Measurements from ENCODE around the gene PEX12. TPM values are rescaled to one million over a fixed set of nuclear protein-coding genes. Genes with fewer than 3 reads are reported as not detected.
"Not testable (repeated sequence)": the region's sequence is repeated elsewhere in the genome, so short reads cannot be mapped to it uniquely, and the experiment has no call there.

The PEX12 gene
- total RNA-seq, 1 experiment from 2014 or later = 3.9 TPM

- Histone ChIP-seq H3K9ac (ENCODE audit: low read length) (no peak within 1 kb of the TSS), H3K79me2 (ENCODE audit: low read length) (no peaks in the 10 kb centered on the region), H2AFZ (ENCODE audit: low read length) (no peak within 1 kb of the TSS), H3F3A (ENCODE audit: low read length, unreplicated experiment) (no peaks in the 10 kb centered on the region), H3K36me3 (ENCODE audit: low read depth, low read length) (no peaks in the 10 kb centered on the region), H3K4me2 (ENCODE audit: low read length) (no peak within 1 kb of the TSS), H3K9me3 (ENCODE audit: low read length) (no peaks in the 10 kb centered on the region), H3K27me3 (ENCODE audit: low read length) (no peaks in the 10 kb centered on the region), H3K27ac (ENCODE audit: low read length) (no peak within 1 kb of the TSS), H4K20me1 (ENCODE audit: low read length) (no peaks in the 10 kb centered on the region), H3K9me2 (replicated peaks; ENCODE audit: low read length) (no peaks in the 10 kb centered on the region), H3K4me1 (ENCODE audit: insufficient read depth, low read length) (peaks cover 4% of the 10 kb centered on the region; the same call in 1 of the 2 replicates), H3K4me3 (ENCODE audit: low read length) (no peak within 1 kb of the TSS)
- TF ChIP-seq EZH2phosphoT487 (IDR thresholded peaks at IDR 0.05; ENCODE audit: borderline replicate concordance, low read length) = no peak
- TF ChIP-seq EZH2 (IDR thresholded peaks at IDR 0.05; ENCODE audit: low read length, unreplicated experiment) = no peak
- no peak for TF ChIP-seq CTCF (conservative IDR thresholded peaks at IDR 0.05; ENCODE audit: low read depth, low read length)
- DNase-seq = no peak
- CTCF ChIA-PET = interaction anchor here (0.7 kb wide), 1 partner anchor 80 kb away, joined by 3 read pairs; no protein-coding TSS in a partner anchor
- ATAC-seq = no peak
- POLR2A ChIA-PET (ENCODE audit: unreplicated experiment) = no interaction called here
- no TSS peak for BruUV-seq (replicated peaks)
- intact Hi-C loops (cut with micrococcal nuclease) = no loop called here
Observed at GRCh38 chr17:35537601-35538141, 40.7 kb downstream of the PEX12 start, which contains the start of gene SLFN12L. SLFN12L (minus strand) TSS chr17:35537678; CDS start chr17:35522364, 15,314 bp downstream.

- no peaks in the 10 kb centered on the region for H3K9me2 ChIP-seq (replicated peaks; ENCODE audit: low read length)
- no peaks in the 10 kb centered on the region for H3K9me3 ChIP-seq (ENCODE audit: low read length)
- no peak overlapping the region for H2AFZ ChIP-seq (ENCODE audit: low read length)
- no peaks in the 10 kb centered on the region for H3K27me3 ChIP-seq (ENCODE audit: low read length)
- CTCF ChIA-PET = no interaction called here
- H3K36me3 ChIP-seq (ENCODE audit: low read depth, low read length) = no peaks in the 10 kb centered on the region
- H3K4me2 ChIP-seq (ENCODE audit: low read length) = no peak overlapping the region
- ATAC-seq (no peak), DNase-seq (no peak)
- BruUV-seq (replicated peaks) = no TSS peak
- no peaks in the 10 kb centered on the region for H3F3A ChIP-seq (ENCODE audit: low read length, unreplicated experiment)
- intact Hi-C loops (cut with micrococcal nuclease) = no loop called here
- peaks cover 4% of the 10 kb centered on the region; the same call in 1 of the 2 replicates for H3K4me1 ChIP-seq (ENCODE audit: insufficient read depth, low read length)
- no peak for TF ChIP-seq CTCF (conservative IDR thresholded peaks at IDR 0.05; ENCODE audit: low read depth, low read length)
- TF ChIP-seq EZH2 (IDR thresholded peaks at IDR 0.05; ENCODE audit: low read length, unreplicated experiment) = no peak
- TF ChIP-seq EZH2phosphoT487 (IDR thresholded peaks at IDR 0.05; ENCODE audit: borderline replicate concordance, low read length) = no peak
- no peaks in the 10 kb centered on the region for H4K20me1 ChIP-seq (ENCODE audit: low read length)
- H3K79me2 ChIP-seq (ENCODE audit: low read length) = no peaks in the 10 kb centered on the region
- no peak overlapping the region for H3K9ac ChIP-seq (ENCODE audit: low read length)
- no peak overlapping the region for H3K27ac ChIP-seq (ENCODE audit: low read length)
- no peak overlapping the region for H3K4me3 ChIP-seq (ENCODE audit: low read length)
- POLR2A ChIA-PET (ENCODE audit: unreplicated experiment) = no interaction called here
Observed at GRCh38 chr17:35536664-35537171, 41.7 kb downstream of the PEX12 start.

- CTCF ChIA-PET = interaction anchor here (0.7 kb wide), 1 partner anchor 228 kb away, joined by 5 read pairs; no protein-coding TSS in a partner anchor
- H2AFZ ChIP-seq (ENCODE audit: low read length); H3K27ac ChIP-seq (ENCODE audit: low read length); H4K20me1 ChIP-seq (ENCODE audit: low read length); H3K4me1 ChIP-seq (ENCODE audit: insufficient read depth, low read length); DNase-seq; H3K4me2 ChIP-seq (ENCODE audit: low read length); H3K9me3 ChIP-seq (ENCODE audit: low read length); H3F3A ChIP-seq (ENCODE audit: low read length, unreplicated experiment); BruUV-seq (replicated peaks); H3K27me3 ChIP-seq (ENCODE audit: low read length); H3K4me3 ChIP-seq (ENCODE audit: low read length); H3K79me2 ChIP-seq (ENCODE audit: low read length); H3K9me2 ChIP-seq (replicated peaks; ENCODE audit: low read length); H3K36me3 ChIP-seq (ENCODE audit: low read depth, low read length); H3K9ac ChIP-seq (ENCODE audit: low read length); ATAC-seq; intact Hi-C loops (cut with micrococcal nuclease); POLR2A ChIA-PET (ENCODE audit: unreplicated experiment): not testable (repeated sequence)
Observed at GRCh38 chr17:35535406-35535805, 43.0 kb downstream of the PEX12 start.
